Thymus (tissue), 11 donors: ENCODE measurements around the gene HACD2. TPM values are rescaled to one million over a fixed set of nuclear protein-coding genes. Genes with fewer than 3 reads are reported as not detected.

Experiments
- DNase-seq, 9 donors: peaks; one replicate each; pipeline ENCODE4 v3.0.0-alpha.2; 2013; ENCODE audit warnings: low spot score in 9 of 9, low read depth in 6 of 9, missing footprints in 1 of 9
- H3K27ac ChIP-seq, 2 donors: one replicate each; pipeline ENCODE4 v1.5.1; 2013; ENCODE audit warnings: control low read depth in 1 of 2, low read depth in 1 of 2, low read length in 1 of 2, mild to moderate bottlenecking in 1 of 2, moderate library complexity in 1 of 2
- H3K27me3 ChIP-seq, 2 donors: one replicate each; pipeline ENCODE4 v1.5.1; 2013; ENCODE audit warnings: low read length in 1 of 2; ENCODE audit not compliant: control insufficient read depth in 2 of 2, insufficient read depth in 1 of 2
- H3K36me3 ChIP-seq, 2 donors: one replicate each; pipeline ENCODE4 v1.5.1; 2013; ENCODE audit warnings: low read length in 1 of 2, mild to moderate bottlenecking in 1 of 2, moderate library complexity in 1 of 2; ENCODE audit not compliant: control insufficient read depth in 2 of 2, insufficient read depth in 2 of 2
- H3K4me1 ChIP-seq, 2 donors: one replicate each; pipeline ENCODE4 v1.5.1; 2013; ENCODE audit warnings: low read length in 2 of 2; ENCODE audit not compliant: control insufficient read depth in 2 of 2, insufficient read depth in 2 of 2
- H3K4me3 ChIP-seq, 2 donors: one replicate each; pipeline ENCODE4 v1.5.1; 2013; ENCODE audit warnings: low read length in 2 of 2, control low read depth in 1 of 2, mild to moderate bottlenecking in 1 of 2
- H3K9me3 ChIP-seq, 2 donors: one replicate each; pipeline ENCODE4 v1.5.1; 2013; ENCODE audit warnings: low read length in 1 of 2, mild to moderate bottlenecking in 1 of 2; ENCODE audit not compliant: control insufficient read depth in 2 of 2, insufficient read depth in 1 of 2
- WGBS: extraction: QIAGEN DNeasy Blood & Tissue Kit; methylation state at CpG from one replicate; pipeline ENCODE4 v1.1.7; 2013; 5-methylcytosine and 5-hydroxymethylcytosine counted together
- polyA plus RNA-seq: library from polyadenylated mRNA; stranded (reverse); fragments of 200-250 nt; gene quantifications from one replicate; pipeline ENCODE4 v1.2.3, GENCODE V29; 2013
- total RNA-seq: library from RNA; stranded (reverse); fragments of 120-200 nt; gene quantifications from one replicate; pipeline ENCODE4 v1.2.4, GENCODE V29; 2013
- donor health status: healthy.

The HACD2 gene
- total and polyA plus RNA-seq, 2 donors: 12.2 to 16.1 TPM

DNA sequence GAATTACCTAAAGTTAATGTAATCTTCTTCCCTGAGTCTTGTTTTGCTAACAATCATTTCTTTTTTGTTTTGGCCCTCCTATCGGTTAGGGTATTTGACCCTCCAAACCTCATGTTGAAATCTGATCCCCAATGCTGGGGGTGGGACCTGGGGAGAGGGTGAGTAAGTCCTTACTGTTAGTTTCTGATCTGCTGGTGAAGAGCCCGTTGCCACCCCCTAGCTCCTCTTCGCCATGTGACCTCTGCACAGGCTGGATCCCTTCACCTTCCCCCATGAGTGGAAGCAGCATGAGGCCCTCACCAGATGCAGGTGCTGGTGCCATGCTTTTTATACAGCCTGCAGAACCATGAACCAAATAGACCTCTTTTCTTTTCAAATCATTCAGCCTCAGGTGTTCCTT lies 73.1 kb downstream of the HACD2 start:
- no peak overlapping the region for H3K27ac ChIP-seq
- 98% methylated on average over 3 of the region's 3 CpGs for WGBS
- peaks cover 0 to 3% of the 10 kb centered on the region in 2 donors for H3K36me3 ChIP-seq
- DNase-seq: no peak
- no peak overlapping the region for H3K4me3 ChIP-seq
- H3K9me3 ChIP-seq: no peaks in the 10 kb centered on the region
- H3K4me1 ChIP-seq: no peaks in the 10 kb centered on the region
- H3K27me3 ChIP-seq: no peaks in the 10 kb centered on the region

GRCh38 chr3:123511084-123511483 lies 73.8 kb downstream of the HACD2 start:
- Histone ChIP-seq H3K9me3 (no peaks in the 10 kb centered on the region), H3K4me3 (no peak overlapping the region)

GRCh38 chr3:123508178-123508577 lies 76.7 kb downstream of the HACD2 start:
- H3K9me3 ChIP-seq: no peaks in the 10 kb centered on the region
- peaks cover 0 to 3% of the 10 kb centered on the region in 2 donors for H3K36me3 ChIP-seq
- DNase-seq: no peak
- H3K27ac ChIP-seq: no peak overlapping the region
- H3K4me1 ChIP-seq: no peaks in the 10 kb centered on the region
- WGBS: 98% methylated on average over 6 of the region's 6 CpGs
- H3K4me3 ChIP-seq: no peak overlapping the region
- no peaks in the 10 kb centered on the region for H3K27me3 ChIP-seq

More at GRCh38 chr3:123511084-123511483, 73.8 kb downstream of the HACD2 start:
- no peak for DNase-seq
- Histone ChIP-seq H3K27ac (no peak overlapping the region), H3K27me3 (no peaks in the 10 kb centered on the region), H3K4me1 (no peaks in the 10 kb centered on the region), H3K36me3 (peaks cover 0 to 3% of the 10 kb centered on the region in 2 donors)

DNA sequence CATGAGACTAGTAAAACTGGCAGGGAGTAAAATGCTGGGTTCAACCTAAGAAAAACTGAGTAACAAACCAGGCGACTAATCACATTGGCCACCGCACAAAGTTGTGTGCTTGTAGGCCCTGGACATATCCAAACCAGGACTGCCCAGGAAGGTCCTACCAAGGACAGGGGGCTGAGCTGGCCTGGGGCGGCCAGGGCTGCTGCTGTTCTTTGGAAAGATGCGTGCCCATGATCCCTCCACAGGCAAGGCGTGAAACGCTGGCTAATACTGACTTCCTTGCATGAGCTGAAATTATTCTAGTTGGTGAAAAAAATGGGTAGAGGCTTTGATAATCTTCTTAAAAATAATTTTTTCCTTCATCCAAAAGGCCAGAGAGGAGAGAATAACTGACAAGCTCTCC lies 79.0 kb downstream of the HACD2 start:
- Histone ChIP-seq H3K4me1 (no peaks in the 10 kb centered on the region), H3K36me3 (peaks cover 0 to 3% of the 10 kb centered on the region in 2 donors), H3K9me3 (no peaks in the 10 kb centered on the region), H3K4me3 (no peak overlapping the region), H3K27ac (no peak overlapping the region), H3K27me3 (no peaks in the 10 kb centered on the region)
- WGBS: 97% methylated on average over 6 of the region's 6 CpGs
- no peak for DNase-seq

DNA sequence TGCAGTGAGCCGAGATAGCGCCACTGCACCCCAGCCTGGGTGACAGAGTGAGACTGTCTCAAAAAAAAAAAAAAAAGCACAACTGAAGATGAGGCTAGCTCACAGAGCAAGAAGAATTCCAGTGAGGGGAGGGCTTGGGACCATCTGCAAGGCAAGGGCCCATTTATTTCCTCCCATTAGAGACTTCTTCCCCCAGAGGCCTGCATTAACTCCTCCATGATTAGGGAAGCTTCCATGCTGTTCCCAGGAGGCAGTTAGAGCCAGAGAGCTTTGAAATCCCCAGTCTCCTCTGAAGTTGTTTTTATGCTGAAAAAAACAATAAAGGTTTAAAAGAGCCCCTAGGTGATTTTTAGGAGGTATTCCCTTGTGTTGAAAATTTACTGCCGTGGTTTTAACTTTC lies 81.7 kb downstream of the HACD2 start:
- 95% methylated on average over 3 of the region's 3 CpGs for WGBS
- no peak for DNase-seq
- H3K36me3 ChIP-seq: peaks cover 2 to 11% of the 10 kb centered on the region in 2 donors
- no peaks in the 10 kb centered on the region for H3K27me3 ChIP-seq
- no peak overlapping the region for H3K4me3 ChIP-seq
- no peak overlapping the region for H3K27ac ChIP-seq
- no peaks in the 10 kb centered on the region for H3K9me3 ChIP-seq
- H3K4me1 ChIP-seq: no peaks in the 10 kb centered on the region

DNA sequence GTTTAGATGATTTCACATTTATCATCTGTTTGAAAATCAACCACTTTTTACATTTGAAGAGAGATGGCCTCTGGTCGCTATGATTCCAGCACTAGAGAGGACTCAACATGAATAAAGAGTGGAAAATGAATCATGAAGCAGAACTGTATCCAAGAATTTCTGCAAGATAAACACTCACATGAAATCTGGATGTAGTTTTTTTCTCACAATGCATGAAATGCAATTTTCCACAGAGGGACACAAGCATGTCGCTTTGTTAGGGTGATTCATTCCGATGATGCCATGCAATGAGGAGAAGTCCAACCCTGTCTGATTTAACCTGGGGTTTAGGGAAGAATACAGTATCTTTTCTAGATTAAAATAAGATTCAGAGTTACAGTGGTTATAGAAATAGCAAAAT lies 85.5 kb downstream of the HACD2 start:
- Histone ChIP-seq H3K9me3 (no peaks in the 10 kb centered on the region), H3K4me3 (no peak overlapping the region), H3K27ac (no peak overlapping the region), H3K27me3 (no peaks in the 10 kb centered on the region), H3K36me3 (peaks cover 5 to 22% of the 10 kb centered on the region in 2 donors), H3K4me1 (no peaks in the 10 kb centered on the region)
- 96% methylated on average over 3 of the region's 3 CpGs for WGBS
- DNase-seq: no peak

DNA sequence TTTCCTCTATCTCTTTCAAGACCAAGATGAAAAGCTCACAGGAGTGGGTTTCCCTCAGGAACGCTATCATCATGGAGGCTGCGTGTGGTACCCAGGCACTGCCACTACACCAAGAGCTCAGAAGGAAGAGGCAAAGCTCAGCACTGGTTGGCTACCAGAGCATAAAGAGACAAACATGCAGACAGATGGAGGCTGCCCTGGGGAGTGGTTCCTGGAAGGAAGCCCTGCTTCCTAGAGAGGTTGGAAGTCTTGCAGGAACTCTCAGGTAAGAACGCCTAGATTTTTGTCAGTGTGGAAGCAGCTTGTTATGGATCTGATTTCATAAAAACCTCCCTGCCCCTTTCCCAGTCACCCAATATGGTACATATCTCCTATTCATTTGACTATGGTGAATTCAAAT lies 86.1 kb downstream of the HACD2 start:
- Histone ChIP-seq H3K4me1 (no peaks in the 10 kb centered on the region), H3K4me3 (no peak overlapping the region), H3K36me3 (peaks cover 5 to 22% of the 10 kb centered on the region in 2 donors), H3K27me3 (no peaks in the 10 kb centered on the region), H3K27ac (no peak overlapping the region), H3K9me3 (no peaks in the 10 kb centered on the region)
- 98% methylated on average over 3 of the region's 3 CpGs for WGBS
- DNase-seq: no peak

- WGBS: 95% methylated on average over 4 of the region's 4 CpGs
- Histone ChIP-seq H3K9me3 (no peaks in the 10 kb centered on the region), H3K27ac (no peak overlapping the region), H3K4me1 (no peaks in the 10 kb centered on the region), H3K36me3 (peaks cover 5 to 25% of the 10 kb centered on the region in 2 donors), H3K27me3 (no peaks in the 10 kb centered on the region), H3K4me3 (no peak overlapping the region)
- no peak for DNase-seq
Observed at GRCh38 chr3:123493912-123494311, 90.9 kb downstream of the HACD2 start.

- Histone ChIP-seq H3K27ac (no peak overlapping the region), H3K36me3 (peaks cover 0 to 8% of the 10 kb centered on the region in 2 donors), H3K4me1 (no peaks in the 10 kb centered on the region), H3K9me3 (no peaks in the 10 kb centered on the region), H3K4me3 (no peak overlapping the region), H3K27me3 (no peaks in the 10 kb centered on the region)
- no peak for DNase-seq
- WGBS: 95% methylated on average over 4 of the region's 4 CpGs
Observed at GRCh38 chr3:123491966-123492587, 92.8 kb downstream of the HACD2 start.
